ENCODE results near the gene ARL6. TPM values are rescaled to one million over a fixed set of nuclear protein-coding genes. Genes with fewer than 3 reads are reported as not detected.

Gene ARL6
- total and polyA plus RNA-seq, 2 experiments from 2014 or later, result 8.2 to 9.2 TPM

- H3K4me3 ChIP-seq, result no peak overlapping the region
- no peaks in the 10 kb centered on the region for H3F3A ChIP-seq (ENCODE audit: insufficient read depth)
- H3K27ac ChIP-seq, result no peak overlapping the region
- no peaks in the 10 kb centered on the region for H4K20me1 ChIP-seq (ENCODE audit: insufficient read depth)
- H3K27me3 ChIP-seq (replicated peaks; ENCODE audit: insufficient read depth), result no peaks in the 10 kb centered on the region
- TF ChIP-seq EZH2phosphoT487 (IDR thresholded peaks at IDR 0.05; ENCODE audit: insufficient read depth, low read depth) (no peak), EZH2 (IDR thresholded peaks at IDR 0.05; ENCODE audit: insufficient read depth, poor library complexity, severe bottlenecking) (no peak)
- no peak overlapping the region for H3K4me2 ChIP-seq (ENCODE audit: unreplicated experiment)
- H3K9me3 ChIP-seq (ENCODE audit: low read depth), result no peaks in the 10 kb centered on the region
- H3K4me1 ChIP-seq (ENCODE audit: insufficient read depth), result no peaks in the 10 kb centered on the region
- DNase-seq, result peak; percentile 72
- no peak overlapping the region for H3K9ac ChIP-seq
- in situ Hi-C loops (cut with MboI), result loop anchor here (5.0 to 25.0 kb wide), 2 partner anchors 229 to 544 kb away; no protein-coding TSS in a partner anchor
- H3K9me2 ChIP-seq (ENCODE audit: insufficient read depth), result no peaks in the 10 kb centered on the region
- H3K79me2 ChIP-seq (ENCODE audit: insufficient read depth), result no peaks in the 10 kb centered on the region
- H3K36me3 ChIP-seq (ENCODE audit: low read depth), result no peaks in the 10 kb centered on the region
- H2AFZ ChIP-seq, result no peak overlapping the region
Measured at GRCh38 chr3:97793420-97794019, 29.0 kb downstream of the ARL6 start.

GRCh38 chr3:97795951-97796350 is 31.4 kb downstream of the ARL6 start:
- 96% methylated on average over 4 of the region's 4 CpGs for WGBS, 2 experiments (ENCODE audit: low coverage in 1 of 2, low lambda C conversion rate in 2 of 2, missing lambda C conversion rate in 2 of 2)
- in situ Hi-C loops (cut with MboI), result loop anchor here (25.0 kb wide), 1 partner anchor 541 kb away; no protein-coding TSS in a partner anchor
- H3F3A ChIP-seq (ENCODE audit: insufficient read depth), result no peaks in the 10 kb centered on the region

GRCh38 chr3:97804471-97804870 is 39.9 kb downstream of the ARL6 start:
- Histone ChIP-seq H3K36me3 (ENCODE audit: low read depth) (no peaks in the 10 kb centered on the region), H3K4me2 (ENCODE audit: unreplicated experiment) (no peak overlapping the region), H3K27ac (no peak overlapping the region), H3K27me3 (replicated peaks; ENCODE audit: insufficient read depth) (no peaks in the 10 kb centered on the region), H3K4me1 (ENCODE audit: insufficient read depth) (no peaks in the 10 kb centered on the region), H3K9me2 (ENCODE audit: insufficient read depth) (no peaks in the 10 kb centered on the region), H2AFZ (no peak overlapping the region), H3K79me2 (ENCODE audit: insufficient read depth) (no peaks in the 10 kb centered on the region), H3K9ac (no peak overlapping the region), H3K9me3 (ENCODE audit: low read depth) (no peaks in the 10 kb centered on the region), H4K20me1 (ENCODE audit: insufficient read depth) (no peaks in the 10 kb centered on the region), H3F3A (ENCODE audit: insufficient read depth) (no peaks in the 10 kb centered on the region), H3K4me3 (no peak overlapping the region)
- TF ChIP-seq EZH2 (IDR thresholded peaks at IDR 0.05; ENCODE audit: insufficient read depth, poor library complexity, severe bottlenecking) (no peak), EZH2phosphoT487 (IDR thresholded peaks at IDR 0.05; ENCODE audit: insufficient read depth, low read depth) (no peak)
- 53 to 55% methylated on average over 3 of the region's 3 CpGs for WGBS, 2 experiments (ENCODE audit: low coverage in 1 of 2, low lambda C conversion rate in 2 of 2, missing lambda C conversion rate in 2 of 2)
- in situ Hi-C loops (cut with MboI), result no loop called here
- DNase-seq, result no peak

More at GRCh38 chr3:97795951-97796350, 31.4 kb downstream of the ARL6 start:
- TF ChIP-seq EZH2 (IDR thresholded peaks at IDR 0.05; ENCODE audit: insufficient read depth, poor library complexity, severe bottlenecking) (no peak), EZH2phosphoT487 (IDR thresholded peaks at IDR 0.05; ENCODE audit: insufficient read depth, low read depth) (no peak)
- H3K4me2 ChIP-seq (ENCODE audit: unreplicated experiment), result no peak overlapping the region
- H3K27ac ChIP-seq, result no peak overlapping the region
- H3K9me3 ChIP-seq (ENCODE audit: low read depth), result no peaks in the 10 kb centered on the region
- H3K4me1 ChIP-seq (ENCODE audit: insufficient read depth), result no peaks in the 10 kb centered on the region
- no peak overlapping the region for H2AFZ ChIP-seq
- no peaks in the 10 kb centered on the region for H3K27me3 ChIP-seq (replicated peaks; ENCODE audit: insufficient read depth)
- no peak overlapping the region for H3K9ac ChIP-seq
- H4K20me1 ChIP-seq (ENCODE audit: insufficient read depth), result no peaks in the 10 kb centered on the region
- H3K36me3 ChIP-seq (ENCODE audit: low read depth), result no peaks in the 10 kb centered on the region
- no peak overlapping the region for H3K4me3 ChIP-seq
- DNase-seq, result no peak
- no peaks in the 10 kb centered on the region for H3K79me2 ChIP-seq (ENCODE audit: insufficient read depth)
- no peaks in the 10 kb centered on the region for H3K9me2 ChIP-seq (ENCODE audit: insufficient read depth)

- no peak overlapping the region for H3K4me2 ChIP-seq (ENCODE audit: unreplicated experiment)
- no peak for TF ChIP-seq EZH2phosphoT487 (IDR thresholded peaks at IDR 0.05; ENCODE audit: insufficient read depth, low read depth)
- TF ChIP-seq EZH2 (IDR thresholded peaks at IDR 0.05; ENCODE audit: insufficient read depth, poor library complexity, severe bottlenecking), result no peak
- DNase-seq, result peak; percentile 67
- H3K4me1 ChIP-seq (ENCODE audit: insufficient read depth), result peaks cover 11% of the 10 kb centered on the region
- no peak overlapping the region for H3K27ac ChIP-seq
- H3K27me3 ChIP-seq (replicated peaks; ENCODE audit: insufficient read depth), result no peaks in the 10 kb centered on the region
- no peaks in the 10 kb centered on the region for H4K20me1 ChIP-seq (ENCODE audit: insufficient read depth)
- H3K79me2 ChIP-seq (ENCODE audit: insufficient read depth), result no peaks in the 10 kb centered on the region
- 45% methylated on average over 2 of the region's 2 CpGs for WGBS, 2 experiments (ENCODE audit: low coverage in 1 of 2, low lambda C conversion rate in 2 of 2, missing lambda C conversion rate in 2 of 2)
- H3F3A ChIP-seq (ENCODE audit: insufficient read depth), result peaks cover 11% of the 10 kb centered on the region
- no peaks in the 10 kb centered on the region for H3K36me3 ChIP-seq (ENCODE audit: low read depth)
- in situ Hi-C loops (cut with MboI), result no loop called here
- H3K9me2 ChIP-seq (ENCODE audit: insufficient read depth), result no peaks in the 10 kb centered on the region
- H2AFZ ChIP-seq, result no peak overlapping the region
- no peaks in the 10 kb centered on the region for H3K9me3 ChIP-seq (ENCODE audit: low read depth)
- no peak overlapping the region for H3K4me3 ChIP-seq
- no peak overlapping the region for H3K9ac ChIP-seq
Measured at GRCh38 chr3:97810779-97811390, 46.3 kb downstream of the ARL6 start.
